ENCODE measurements around the gene NME9. TPM values are rescaled to one million over a fixed set of nuclear protein-coding genes. Genes with fewer than 3 reads are reported as not detected.

Gene NME9
- total RNA-seq, 1 donor from 2014 or later = 2.4 TPM

DNA sequence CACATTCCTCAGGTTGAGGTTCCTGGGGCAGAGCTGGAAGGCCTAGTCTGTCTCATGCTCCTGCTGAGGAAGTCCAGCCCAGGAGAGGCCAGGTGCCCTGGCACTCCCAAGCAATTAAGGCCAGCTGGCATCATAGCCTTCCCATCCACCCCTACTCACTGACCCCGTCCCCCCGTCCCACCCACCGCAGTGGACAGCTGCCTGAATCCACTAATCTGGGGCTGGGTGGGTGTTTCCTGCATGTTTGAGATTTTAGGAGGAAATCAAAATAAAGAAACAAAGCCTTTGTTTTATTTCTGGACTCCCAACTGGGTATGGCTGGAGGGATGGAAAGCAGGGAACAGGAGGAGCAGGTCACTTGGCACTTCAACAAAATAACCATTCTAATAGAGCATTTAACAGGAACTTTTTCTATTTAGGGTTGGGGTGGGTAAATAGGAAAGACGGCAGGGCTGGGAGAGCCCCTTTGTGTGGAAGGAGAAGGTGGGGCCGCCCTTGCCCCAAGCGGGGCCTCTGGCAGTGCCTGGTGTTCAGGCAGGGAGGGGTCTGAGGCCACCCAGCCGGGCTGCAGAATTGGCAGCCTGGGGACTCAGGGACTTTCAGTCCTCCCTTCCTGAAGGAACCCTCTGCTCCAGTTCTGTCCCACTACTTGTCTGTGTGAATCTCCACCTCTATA is 27.2 kb upstream of the NME9 start:
- H3K36me3 Mint-ChIP-seq (ENCODE audit: insufficient read depth) = peaks cover 1% of the 10 kb centered on the region
- H3K4me1 Mint-ChIP-seq (ENCODE audit: low read depth) = peaks cover 14% of the 10 kb centered on the region
- TF ChIP-seq, protein P1, sequence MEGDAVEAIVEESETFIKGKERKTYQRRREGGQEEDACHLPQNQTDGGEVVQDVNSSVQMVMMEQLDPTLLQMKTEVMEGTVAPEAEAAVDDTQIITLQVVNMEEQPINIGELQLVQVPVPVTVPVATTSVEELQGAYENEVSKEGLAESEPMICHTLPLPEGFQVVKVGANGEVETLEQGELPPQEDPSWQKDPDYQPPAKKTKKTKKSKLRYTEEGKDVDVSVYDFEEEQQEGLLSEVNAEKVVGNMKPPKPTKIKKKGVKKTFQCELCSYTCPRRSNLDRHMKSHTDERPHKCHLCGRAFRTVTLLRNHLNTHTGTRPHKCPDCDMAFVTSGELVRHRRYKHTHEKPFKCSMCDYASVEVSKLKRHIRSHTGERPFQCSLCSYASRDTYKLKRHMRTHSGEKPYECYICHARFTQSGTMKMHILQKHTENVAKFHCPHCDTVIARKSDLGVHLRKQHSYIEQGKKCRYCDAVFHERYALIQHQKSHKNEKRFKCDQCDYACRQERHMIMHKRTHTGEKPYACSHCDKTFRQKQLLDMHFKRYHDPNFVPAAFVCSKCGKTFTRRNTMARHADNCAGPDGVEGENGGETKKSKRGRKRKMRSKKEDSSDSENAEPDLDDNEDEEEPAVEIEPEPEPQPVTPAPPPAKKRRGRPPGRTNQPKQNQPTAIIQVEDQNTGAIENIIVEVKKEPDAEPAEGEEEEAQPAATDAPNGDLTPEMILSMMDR (IDR thresholded peaks at IDR 0.05; ENCODE audit: unreplicated experiment) = no peak
- no peak for DNase-seq (ENCODE audit: low spot score, unreplicated experiment)
- H3K4me3 Mint-ChIP-seq (ENCODE audit: low read depth) = no peak overlapping the region
- no peak overlapping the region for H3K27ac Mint-ChIP-seq
- no peaks in the 10 kb centered on the region for H3K27me3 Mint-ChIP-seq
- H3K9me3 Mint-ChIP-seq (ENCODE audit: low read depth) = no peaks in the 10 kb centered on the region

DNA sequence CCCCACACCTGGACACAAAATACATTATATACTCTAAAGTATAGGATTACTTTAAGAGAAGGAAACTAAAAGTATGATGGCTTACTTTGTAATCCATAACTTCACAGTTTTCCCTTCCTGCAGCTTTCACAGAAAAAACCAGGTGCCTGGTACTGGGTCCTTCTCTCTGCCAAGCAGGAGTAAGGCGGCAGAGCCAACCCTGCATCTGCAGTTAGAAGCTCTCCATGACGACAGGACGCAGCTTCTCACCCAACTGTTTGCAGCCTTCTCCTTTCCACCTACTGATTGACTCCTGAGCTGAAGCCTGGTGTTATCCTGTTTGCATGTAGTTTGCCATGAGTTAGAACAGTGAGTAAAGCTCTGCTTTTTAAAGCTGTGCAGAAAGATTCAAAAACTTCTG is 25.4 kb upstream of the NME9 start:
- Mint-ChIP-seq H3K4me3 (ENCODE audit: low read depth) (no peak overlapping the region), H3K9me3 (ENCODE audit: low read depth) (no peaks in the 10 kb centered on the region), H3K27me3 (no peaks in the 10 kb centered on the region), H3K4me1 (ENCODE audit: low read depth) (peaks cover 13% of the 10 kb centered on the region), H3K27ac (no peak overlapping the region), H3K36me3 (ENCODE audit: insufficient read depth) (peaks cover 1% of the 10 kb centered on the region)
- TF ChIP-seq, protein P1 (IDR thresholded peaks at IDR 0.05; ENCODE audit: unreplicated experiment) = no peak
- no peak for DNase-seq (ENCODE audit: low spot score, unreplicated experiment)

DNA sequence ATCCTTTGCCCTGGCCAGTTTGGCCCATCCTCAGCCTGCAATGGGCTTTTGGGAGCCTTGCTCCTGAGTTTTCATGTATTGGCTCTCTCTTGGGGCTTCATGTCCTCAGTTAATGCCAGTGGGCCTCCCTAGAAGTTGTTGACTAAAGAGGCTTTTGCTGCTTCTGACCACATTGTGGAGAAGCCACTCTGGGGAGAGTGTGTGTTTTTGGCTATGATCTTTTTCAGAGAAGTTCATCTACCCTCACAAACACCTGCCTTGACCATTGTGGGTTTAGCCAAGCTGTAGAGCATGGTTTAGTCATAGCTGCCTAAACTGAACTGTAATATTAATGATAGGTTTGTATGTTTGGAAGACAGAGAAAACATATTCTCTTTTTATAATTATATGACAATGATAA is 24.7 kb upstream of the NME9 start:
- no peak for DNase-seq (ENCODE audit: low spot score, unreplicated experiment)
- Mint-ChIP-seq H3K9me3 (ENCODE audit: low read depth) (no peaks in the 10 kb centered on the region), H3K4me1 (ENCODE audit: low read depth) (peaks cover 13% of the 10 kb centered on the region), H3K36me3 (ENCODE audit: insufficient read depth) (peaks cover 1% of the 10 kb centered on the region), H3K27ac (no peak overlapping the region), H3K4me3 (ENCODE audit: low read depth) (no peak overlapping the region), H3K27me3 (no peaks in the 10 kb centered on the region)
- TF ChIP-seq, protein P1 (IDR thresholded peaks at IDR 0.05; ENCODE audit: unreplicated experiment) = no peak

DNA sequence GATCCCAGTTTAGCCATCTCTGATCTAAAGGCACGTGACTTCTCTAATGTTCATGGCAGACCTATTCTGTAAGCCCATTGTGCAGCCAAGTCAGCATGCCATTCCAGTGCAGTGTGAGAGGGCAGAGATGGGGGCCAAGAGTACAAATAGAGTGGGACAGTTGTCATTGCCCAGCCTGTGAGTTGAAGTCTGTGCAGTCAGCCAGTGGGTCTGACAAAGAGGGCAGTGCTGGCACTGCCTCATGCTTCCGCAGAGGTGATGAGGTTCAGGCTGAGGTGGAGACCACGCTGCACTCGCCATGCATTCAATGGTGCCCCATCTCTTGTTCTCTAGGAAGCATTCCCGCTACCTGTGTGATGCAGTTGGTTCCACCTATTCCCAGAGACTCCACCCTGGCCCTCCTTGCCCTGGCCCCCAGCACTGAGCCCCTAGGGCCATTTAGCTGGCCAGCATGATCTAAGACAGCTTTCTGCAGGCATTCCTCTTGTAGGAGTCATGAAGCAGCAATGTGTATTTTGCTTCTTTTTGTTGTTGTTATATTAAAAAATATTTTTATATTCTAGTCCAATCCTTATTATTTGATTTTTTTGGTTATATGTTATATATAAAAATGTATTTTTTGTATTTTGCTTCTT is 22.4 kb upstream of the NME9 start:
- no peak for DNase-seq (ENCODE audit: low spot score, unreplicated experiment)
- Mint-ChIP-seq H3K36me3 (ENCODE audit: insufficient read depth) (peaks cover 1% of the 10 kb centered on the region), H3K27ac (no peak overlapping the region), H3K4me3 (ENCODE audit: low read depth) (no peak overlapping the region), H3K4me1 (ENCODE audit: low read depth) (peaks cover 7% of the 10 kb centered on the region), H3K27me3 (no peaks in the 10 kb centered on the region), H3K9me3 (ENCODE audit: low read depth) (no peaks in the 10 kb centered on the region)
- TF ChIP-seq, protein P1 (IDR thresholded peaks at IDR 0.05; ENCODE audit: unreplicated experiment) = no peak

DNA sequence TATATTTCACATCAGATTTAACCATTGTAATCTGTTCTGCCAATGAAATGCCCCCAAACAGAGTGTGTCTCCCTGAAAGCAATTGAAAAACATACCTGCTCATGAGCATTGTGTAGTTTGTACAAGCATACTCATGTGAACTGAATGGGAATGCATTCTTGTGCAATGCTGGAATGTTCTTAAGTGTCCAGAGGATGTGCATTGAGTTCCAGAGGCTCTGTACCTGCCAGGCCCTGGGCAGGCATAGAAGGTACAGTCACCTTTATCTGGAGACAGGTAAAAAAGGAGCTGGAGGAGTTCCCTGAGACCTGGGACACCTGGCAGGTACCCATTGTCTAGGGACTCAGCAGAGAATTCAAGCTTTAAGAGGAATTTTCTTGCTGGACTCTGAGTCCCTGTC is 21.5 kb upstream of the NME9 start:
- Mint-ChIP-seq H3K9me3 (ENCODE audit: low read depth) (no peaks in the 10 kb centered on the region), H3K27ac (no peak overlapping the region), H3K4me3 (ENCODE audit: low read depth) (no peak overlapping the region), H3K27me3 (peaks cover 5% of the 10 kb centered on the region), H3K4me1 (ENCODE audit: low read depth) (peaks cover 7% of the 10 kb centered on the region), H3K36me3 (ENCODE audit: insufficient read depth) (peaks cover 1% of the 10 kb centered on the region)
- TF ChIP-seq, protein P1 (IDR thresholded peaks at IDR 0.05; ENCODE audit: unreplicated experiment) = no peak
- DNase-seq (ENCODE audit: low spot score, unreplicated experiment) = no peak

Data from progenitor cell of endocrine pancreas (in vitro differentiated cells).